Measurements from ENCODE around the gene CRMP1. TPM values are rescaled to one million over a fixed set of nuclear protein-coding genes. Genes with fewer than 3 reads are reported as not detected.

CRMP1 gene
- total RNA-seq, 1 donor from 2014 or later = 15.7 TPM

DNA sequence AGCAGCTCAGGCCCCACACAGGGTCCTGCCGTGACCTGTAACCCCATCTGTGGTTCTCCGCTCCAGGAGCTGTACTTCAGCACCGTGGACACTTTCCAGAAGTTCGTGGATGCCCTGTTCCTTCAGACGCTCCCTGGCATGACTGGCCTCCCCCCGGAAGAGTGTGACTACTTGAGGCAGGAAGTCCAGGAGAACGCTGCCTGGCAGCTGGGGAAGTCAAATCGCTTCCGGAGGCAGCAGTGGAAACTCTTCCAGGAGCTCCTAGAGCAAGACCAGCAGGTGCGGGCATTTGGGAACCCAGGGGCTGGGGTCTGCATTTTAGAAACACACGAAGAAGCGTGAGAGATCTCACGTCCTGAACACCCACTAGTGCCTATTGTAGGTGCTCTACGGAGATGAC, 109.4 kb downstream of the CRMP1 start:
- DNase-seq (ENCODE audit: low spot score in 2 of 2, unreplicated experiment in 2 of 2) = peak in 1 of 2 experiments; percentile 24
- Mint-ChIP-seq H3K4me3 (no peak overlapping the region), H3K27me3 (ENCODE audit: low read depth) (no peaks in the 10 kb centered on the region), H3K36me3 (peaks cover 42% of the 10 kb centered on the region), H3K27ac (no peak overlapping the region), H3K9me3 (peaks cover 3% of the 10 kb centered on the region), H3K4me1 (no peaks in the 10 kb centered on the region)
- TF ChIP-seq, protein P1, sequence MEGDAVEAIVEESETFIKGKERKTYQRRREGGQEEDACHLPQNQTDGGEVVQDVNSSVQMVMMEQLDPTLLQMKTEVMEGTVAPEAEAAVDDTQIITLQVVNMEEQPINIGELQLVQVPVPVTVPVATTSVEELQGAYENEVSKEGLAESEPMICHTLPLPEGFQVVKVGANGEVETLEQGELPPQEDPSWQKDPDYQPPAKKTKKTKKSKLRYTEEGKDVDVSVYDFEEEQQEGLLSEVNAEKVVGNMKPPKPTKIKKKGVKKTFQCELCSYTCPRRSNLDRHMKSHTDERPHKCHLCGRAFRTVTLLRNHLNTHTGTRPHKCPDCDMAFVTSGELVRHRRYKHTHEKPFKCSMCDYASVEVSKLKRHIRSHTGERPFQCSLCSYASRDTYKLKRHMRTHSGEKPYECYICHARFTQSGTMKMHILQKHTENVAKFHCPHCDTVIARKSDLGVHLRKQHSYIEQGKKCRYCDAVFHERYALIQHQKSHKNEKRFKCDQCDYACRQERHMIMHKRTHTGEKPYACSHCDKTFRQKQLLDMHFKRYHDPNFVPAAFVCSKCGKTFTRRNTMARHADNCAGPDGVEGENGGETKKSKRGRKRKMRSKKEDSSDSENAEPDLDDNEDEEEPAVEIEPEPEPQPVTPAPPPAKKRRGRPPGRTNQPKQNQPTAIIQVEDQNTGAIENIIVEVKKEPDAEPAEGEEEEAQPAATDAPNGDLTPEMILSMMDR (IDR thresholded peaks at IDR 0.05; ENCODE audit: unreplicated experiment) = no peak

DNA sequence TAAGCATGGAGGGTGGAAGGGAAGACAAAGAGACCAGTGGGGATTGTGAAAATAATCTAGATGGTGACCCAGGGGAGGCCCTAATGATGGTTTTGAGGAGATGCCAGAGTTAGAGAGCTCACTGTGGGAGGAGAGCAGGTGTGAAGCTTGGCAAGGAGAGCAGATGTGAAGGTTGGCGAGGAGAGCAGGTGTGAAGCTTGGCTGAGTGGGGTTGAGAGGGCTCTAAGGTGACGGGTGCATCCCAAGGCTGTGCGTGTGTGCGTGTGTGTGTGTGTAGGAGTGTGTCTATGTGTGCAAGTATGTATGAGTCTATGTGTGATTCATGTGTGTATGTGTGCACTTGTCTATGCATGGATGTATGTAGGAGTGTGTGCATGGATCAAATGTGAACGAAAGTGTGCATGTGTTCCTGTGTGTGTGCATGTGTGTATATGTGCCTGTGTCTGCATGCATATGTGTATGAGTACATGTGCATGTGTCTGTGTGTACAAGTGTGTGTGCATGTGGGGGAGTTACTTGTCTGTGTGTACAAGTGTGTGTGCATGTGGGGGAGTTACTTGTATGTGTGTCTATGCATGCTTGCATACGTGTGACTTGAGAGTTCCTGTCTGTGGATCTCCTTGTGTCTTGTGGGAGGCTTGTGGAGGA, 109.9 kb downstream of the CRMP1 start:
- H3K4me3 Mint-ChIP-seq = no peak overlapping the region
- H3K36me3 Mint-ChIP-seq = peaks cover 37% of the 10 kb centered on the region
- peak in 1 of 2 experiments; percentile 17 for DNase-seq (ENCODE audit: low spot score in 2 of 2, unreplicated experiment in 2 of 2)
- peaks cover 3% of the 10 kb centered on the region for H3K9me3 Mint-ChIP-seq
- H3K27me3 Mint-ChIP-seq (ENCODE audit: low read depth) = no peaks in the 10 kb centered on the region
- no peak overlapping the region for H3K27ac Mint-ChIP-seq
- H3K4me1 Mint-ChIP-seq = no peaks in the 10 kb centered on the region
- TF ChIP-seq, protein P1 (IDR thresholded peaks at IDR 0.05; ENCODE audit: unreplicated experiment) = no peak

DNA sequence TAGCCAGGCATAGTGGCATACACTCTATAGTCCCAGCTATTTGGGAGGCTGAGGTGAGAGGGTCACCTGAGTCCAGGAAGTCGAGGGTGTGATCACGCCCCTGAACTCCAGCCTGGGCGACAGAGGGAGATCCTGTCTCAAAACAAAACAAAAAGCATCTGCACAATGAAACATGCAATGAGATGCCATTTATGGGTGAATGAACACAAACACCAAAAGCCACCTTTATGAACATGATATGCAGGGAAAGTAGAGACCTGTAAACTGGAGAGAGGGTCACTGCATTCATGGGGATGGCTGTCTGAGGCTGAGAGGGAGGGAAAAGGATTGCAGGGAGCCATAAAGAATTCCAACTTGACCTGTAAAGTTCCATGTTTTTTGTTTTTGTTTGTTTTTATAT, 111.2 kb downstream of the CRMP1 start:
- Mint-ChIP-seq H3K9me3 (peaks cover 10% of the 10 kb centered on the region), H3K27me3 (ENCODE audit: low read depth) (no peaks in the 10 kb centered on the region)
- DNase-seq (ENCODE audit: low spot score in 2 of 2, unreplicated experiment in 2 of 2) = no peak

DNA sequence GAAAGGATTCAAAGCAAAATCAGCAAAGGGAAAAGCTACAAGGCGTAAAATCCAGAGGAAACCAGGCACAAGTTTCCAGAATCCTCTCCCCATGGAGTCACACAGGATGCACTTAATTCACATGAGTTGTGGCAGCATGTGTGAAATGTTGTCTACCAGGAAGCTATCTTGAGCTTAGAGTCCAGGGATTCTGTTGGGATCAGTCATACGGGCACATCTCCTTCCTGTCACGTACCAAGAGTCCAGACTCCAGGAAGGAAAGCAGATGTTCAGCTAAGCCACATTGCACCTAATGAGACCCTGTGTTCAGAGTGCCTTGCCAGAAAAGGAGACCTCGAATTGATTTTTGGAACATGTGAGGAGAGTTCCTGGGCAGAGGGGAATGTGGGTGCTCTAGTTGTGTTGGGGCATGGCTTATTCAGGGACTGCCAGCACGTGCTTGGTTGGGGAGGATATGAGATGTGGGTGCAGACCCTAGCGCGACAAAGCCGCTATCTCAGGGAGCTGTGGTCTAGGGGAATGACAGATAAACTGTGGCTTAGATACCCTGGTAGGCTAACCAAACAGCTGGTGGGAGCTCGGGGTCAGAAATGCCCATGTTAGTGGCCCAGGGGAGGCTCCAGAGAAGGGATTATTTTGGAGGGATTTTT, 111.9 kb downstream of the CRMP1 start:
- DNase-seq (ENCODE audit: low spot score in 2 of 2, unreplicated experiment in 2 of 2) = peak in 1 of 2 experiments; percentile 24
- Mint-ChIP-seq H3K27me3 (ENCODE audit: low read depth) (no peaks in the 10 kb centered on the region), H3K4me3 (no peak overlapping the region), H3K9me3 (peaks cover 18% of the 10 kb centered on the region), H3K36me3 (peaks cover 38% of the 10 kb centered on the region), H3K4me1 (no peaks in the 10 kb centered on the region), H3K27ac (no peak overlapping the region)
- TF ChIP-seq, protein P1 (IDR thresholded peaks at IDR 0.05; ENCODE audit: unreplicated experiment) = no peak

More for the DNA sequence above, 111.2 kb downstream of the CRMP1 start:
- no peak overlapping the region for H3K27ac Mint-ChIP-seq
- no peak overlapping the region for H3K4me3 Mint-ChIP-seq
- H3K4me1 Mint-ChIP-seq = no peaks in the 10 kb centered on the region
- peaks cover 35% of the 10 kb centered on the region for H3K36me3 Mint-ChIP-seq
- TF ChIP-seq, protein P1 (IDR thresholded peaks at IDR 0.05; ENCODE audit: unreplicated experiment) = no peak

DNA sequence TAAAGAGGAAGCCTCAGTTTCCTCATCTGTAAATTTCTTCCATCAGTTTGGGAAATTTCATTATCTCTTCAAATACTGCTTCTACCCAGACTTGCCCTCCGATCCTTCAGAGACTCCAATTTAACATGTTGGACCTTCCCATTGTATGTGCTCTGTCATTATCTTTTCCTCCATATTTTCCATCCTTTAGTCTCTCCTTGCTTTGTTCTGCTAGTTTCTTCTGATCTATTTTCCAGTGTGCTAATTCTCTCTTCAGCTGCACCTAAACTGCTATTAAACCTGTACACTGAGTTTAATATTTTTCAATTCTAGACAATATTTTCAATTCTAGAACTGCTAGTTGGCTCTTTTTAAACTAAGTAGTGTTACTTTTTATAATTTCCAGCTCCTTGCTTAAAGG, 116.4 kb downstream of the CRMP1 start:
- H3K9me3 Mint-ChIP-seq = peaks cover 23% of the 10 kb centered on the region
- no peak overlapping the region for H3K4me3 Mint-ChIP-seq
- H3K27me3 Mint-ChIP-seq (ENCODE audit: low read depth) = no peaks in the 10 kb centered on the region
- TF ChIP-seq, protein P1 (IDR thresholded peaks at IDR 0.05; ENCODE audit: unreplicated experiment) = no peak
- H3K36me3 Mint-ChIP-seq = peaks cover 52% of the 10 kb centered on the region
- no peak overlapping the region for H3K27ac Mint-ChIP-seq
- H3K4me1 Mint-ChIP-seq = peaks cover 7% of the 10 kb centered on the region
- no peak for DNase-seq (ENCODE audit: low spot score in 2 of 2, unreplicated experiment in 2 of 2)
